IMR-90 (cell line): ENCODE data around the gene KCNJ6.

Experiments
- BHLHE40 ChIP-seq: fragments of 150-350 bp; IDR thresholded peaks from 2 replicates; pipeline ENCODE4 v1.6.1; 2016; ENCODE audit warnings: mild to moderate bottlenecking, low read depth, low read length
- CHD1 ChIP-seq: IDR thresholded peaks from 2 replicates; pipeline ENCODE4 v1.6.1; 2012; ENCODE audit warnings: low read depth, low read length, improper control_type of control experiment
- CTCF ChIP-seq: conservative IDR thresholded peaks from 2 replicates; pipeline ENCODE4 v1.5.1; 2012; ENCODE audit warnings: mild to moderate bottlenecking, low read depth, low read length, improper control_type of control experiment
- FOS ChIP-seq: fragments of 150-350 bp; IDR thresholded peaks from 2 replicates; pipeline ENCODE4 v1.6.1; 2016; ENCODE audit warnings: low read depth, low read length
- MAZ ChIP-seq: IDR thresholded peaks from 2 replicates; pipeline ENCODE4 v1.6.1; 2012; ENCODE audit warnings: low read depth, mild to moderate bottlenecking, low read length, improper control_type of control experiment, moderate library complexity, borderline replicate concordance
- MXI1 ChIP-seq: IDR thresholded peaks from 2 replicates; pipeline ENCODE4 v1.6.1; 2012; ENCODE audit warnings: low read depth, mild to moderate bottlenecking, low read length, moderate library complexity, borderline replicate concordance
- POLR2A ChIP-seq: IDR thresholded peaks from 2 replicates; pipeline ENCODE4 v1.6.1; 2012; ENCODE audit warnings: mild to moderate bottlenecking, low read depth, low read length
- RAD21 ChIP-seq: IDR thresholded peaks from 2 replicates; pipeline ENCODE4 v1.6.1; 2012; ENCODE audit warnings: low read length, improper control_type of control experiment
- RFX5 ChIP-seq: IDR thresholded peaks from 2 replicates; pipeline ENCODE4 v1.8.0; 2012; ENCODE audit warnings: low read depth, mild to moderate bottlenecking, low read length, moderate library complexity
- SMC3 ChIP-seq: fragments of 150-350 bp; IDR thresholded peaks from 2 replicates; pipeline ENCODE4 v1.6.1; 2016; ENCODE audit warnings: low read depth, mild to moderate bottlenecking, antibody characterized with exemption, low read length, moderate library complexity

GRCh38 chr21:37915497-37915911 is 753 bp downstream of the KCNJ6 start:
- TF ChIP-seq CHD1 (no peak), RAD21 (no peak), CTCF (no peak), SMC3 (no peak), MAZ (no peak), POLR2A (no peak), BHLHE40 (no peak), MXI1 (no peak), RFX5 (no peak), FOS (no peak)
